BJ (cell line): ENCODE measurements around the gene COL6A3. TPM values are rescaled to one million over a fixed set of nuclear protein-coding genes. Genes with fewer than 3 reads are reported as not detected.

ENCODE experiments used
- CTCF ChIA-PET: fragments of 350-600 bp; formaldehyde crosslinking; extraction: SDS; loops from one replicate; lab custom pipeline; 2021; ENCODE audit warnings: antibody characterized with exemption, inconsistent platforms; lab: Yijun Ruan, JAX
- POLR2A ChIA-PET: fragments of 300-600 bp; sonication (Branson Sonifier 250); formaldehyde crosslinking; extraction: SDS; loops from one replicate; lab custom pipeline; 2021; ENCODE audit warnings: antibody characterized with exemption; lab: Charles Lee
- DNase-seq: peaks from one replicate; pipeline ENCODE4 v3.0.0-alpha.2; 2011; ENCODE audit warnings: low read depth
- H3K27me3 ChIP-seq: 2 replicates; pipeline ENCODE4 v1.6.0; 2011; ENCODE audit warnings: low read length; ENCODE audit not compliant: control insufficient read depth, insufficient read depth
- H3K36me3 ChIP-seq: 2 replicates; pipeline ENCODE4 v1.5.1; 2011; ENCODE audit warnings: low read length; ENCODE audit not compliant: control insufficient read depth, insufficient read depth
- H3K4me3 ChIP-seq: 2 replicates; pipeline ENCODE4 v1.5.1; 2011; ENCODE audit warnings: low read depth, mild to moderate bottlenecking, control low read depth, low read length
- polyA plus RNA-seq: library from polyadenylated mRNA; depleted of rRNA; stranded (reverse); fragments of >200 nt; gene quantifications from 2 replicates; pipeline ENCODE4 v1.2.3, GENCODE V29; 2011
- TF ChIP-seq, protein P1 (sequence below): IDR thresholded peaks from 2 replicates; pipeline ENCODE4 v1.5.1; 2011; ENCODE audit warnings: low read depth, mild to moderate bottlenecking, control low read depth, inconsistent platforms, low read length, moderate library complexity; ENCODE audit not compliant: insufficient read depth

COL6A3 gene
- polyA plus RNA-seq, 1 experiment, result 695 TPM

GRCh38 chr2:237421542-237422116 lies 7.7 kb upstream of the COL6A3 start:
- H3K4me3 ChIP-seq, result no peak overlapping the region
- H3K27me3 ChIP-seq, result no peaks in the 10 kb centered on the region
- TF ChIP-seq, protein P1, sequence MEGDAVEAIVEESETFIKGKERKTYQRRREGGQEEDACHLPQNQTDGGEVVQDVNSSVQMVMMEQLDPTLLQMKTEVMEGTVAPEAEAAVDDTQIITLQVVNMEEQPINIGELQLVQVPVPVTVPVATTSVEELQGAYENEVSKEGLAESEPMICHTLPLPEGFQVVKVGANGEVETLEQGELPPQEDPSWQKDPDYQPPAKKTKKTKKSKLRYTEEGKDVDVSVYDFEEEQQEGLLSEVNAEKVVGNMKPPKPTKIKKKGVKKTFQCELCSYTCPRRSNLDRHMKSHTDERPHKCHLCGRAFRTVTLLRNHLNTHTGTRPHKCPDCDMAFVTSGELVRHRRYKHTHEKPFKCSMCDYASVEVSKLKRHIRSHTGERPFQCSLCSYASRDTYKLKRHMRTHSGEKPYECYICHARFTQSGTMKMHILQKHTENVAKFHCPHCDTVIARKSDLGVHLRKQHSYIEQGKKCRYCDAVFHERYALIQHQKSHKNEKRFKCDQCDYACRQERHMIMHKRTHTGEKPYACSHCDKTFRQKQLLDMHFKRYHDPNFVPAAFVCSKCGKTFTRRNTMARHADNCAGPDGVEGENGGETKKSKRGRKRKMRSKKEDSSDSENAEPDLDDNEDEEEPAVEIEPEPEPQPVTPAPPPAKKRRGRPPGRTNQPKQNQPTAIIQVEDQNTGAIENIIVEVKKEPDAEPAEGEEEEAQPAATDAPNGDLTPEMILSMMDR, result peak; percentile 95
- H3K36me3 ChIP-seq, result no peaks in the 10 kb centered on the region
- ChIA-PET POLR2A (interaction anchor here (0.5 to 1.1 kb wide), 3 partner anchors 13 to 54 kb away, joined by 3 to 4 read pairs (median 3); no protein-coding TSS in a partner anchor), CTCF (interaction anchor here (0.7 to 5.9 kb wide), 41 partner anchors 9 to 336 kb away, joined by 3 to 72 read pairs (median 5); partner anchors contain the start of genes COPS8 and MLPH)
- no peak for DNase-seq

DNA sequence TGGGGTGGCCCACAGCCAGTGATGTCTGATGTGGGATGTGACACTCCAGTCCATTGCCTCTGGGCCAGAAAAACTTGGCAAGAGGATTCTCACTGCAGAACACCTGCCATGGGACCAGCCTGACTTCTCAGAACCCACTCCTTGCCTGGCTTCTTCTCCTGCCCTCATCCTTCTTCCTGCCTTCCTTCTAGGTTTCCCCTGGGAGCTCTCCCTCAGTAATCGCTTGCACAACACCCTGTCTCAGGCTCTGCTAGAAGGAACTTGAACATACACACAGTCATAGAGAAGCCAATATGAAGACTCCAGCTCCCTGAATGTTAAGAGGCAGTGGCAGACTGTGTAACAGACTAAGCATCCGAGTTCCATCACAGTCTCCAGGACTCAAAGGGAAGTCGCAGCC lies 4.3 kb upstream of the COL6A3 start:
- TF ChIP-seq, protein P1, result no peak
- H3K4me3 ChIP-seq, result no peak overlapping the region
- no peak for DNase-seq
- POLR2A ChIA-PET, result no interaction called here
- H3K36me3 ChIP-seq, result no peaks in the 10 kb centered on the region
- H3K27me3 ChIP-seq, result no peaks in the 10 kb centered on the region
- CTCF ChIA-PET, result interaction anchor here (1.1 to 5.9 kb wide), 6 partner anchors 14 to 296 kb away, joined by 3 to 72 read pairs (median 5); no protein-coding TSS in a partner anchor

DNA sequence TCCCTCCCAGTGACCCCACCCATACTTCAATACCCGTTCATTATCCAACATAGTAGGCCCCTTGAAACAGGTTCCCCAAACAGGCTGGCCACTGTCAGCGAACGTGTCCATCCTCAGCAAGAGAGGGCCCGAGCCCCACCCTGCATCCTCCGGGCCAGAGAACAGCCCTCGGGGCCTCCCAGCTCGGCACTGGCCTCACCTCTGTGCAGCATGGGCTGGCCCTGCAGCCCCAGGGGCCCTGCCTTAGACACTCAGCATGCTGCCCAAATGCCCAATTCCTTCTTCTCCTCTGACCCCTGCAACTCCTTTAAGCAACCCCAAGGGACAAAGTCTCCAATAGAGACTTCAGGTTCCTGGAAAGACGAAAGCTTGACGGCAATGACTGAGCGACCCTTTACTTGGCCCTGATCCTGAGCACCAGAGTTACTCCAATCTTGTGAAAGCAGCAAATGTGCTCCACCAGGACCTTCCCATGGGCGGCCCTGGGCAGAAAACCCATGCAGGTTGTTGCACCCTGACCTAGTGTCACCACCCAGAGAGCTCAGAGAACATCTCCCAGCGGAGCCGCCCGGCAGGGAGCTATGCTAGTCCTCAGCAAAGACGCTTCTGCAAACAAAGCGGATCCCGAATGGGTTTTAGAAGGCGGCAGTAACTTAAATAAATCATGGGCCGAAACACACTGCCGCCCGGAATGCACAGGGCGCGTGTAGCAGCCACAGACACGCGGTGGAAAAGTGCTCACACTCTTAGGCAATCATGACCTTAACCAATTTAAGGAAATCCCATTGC lies 782 bp downstream of the COL6A3 start:
- Histone ChIP-seq H3K36me3 (peaks cover 3% of the 10 kb centered on the region), H3K27me3 (no peaks in the 10 kb centered on the region), H3K4me3 (peak overlapping the region; percentile 94)
- TF ChIP-seq, protein P1, result no peak
- ChIA-PET POLR2A (interaction anchor here (0.6 to 0.7 kb wide), 2 partner anchors 28 to 179 kb away, joined by 3 read pairs; no protein-coding TSS in a partner anchor), CTCF (interaction anchor here (1.0 to 5.9 kb wide), 9 partner anchors 8 to 291 kb away, joined by 3 to 44 read pairs (median 12); no protein-coding TSS in a partner anchor)
- DNase-seq, result no peak

DNA sequence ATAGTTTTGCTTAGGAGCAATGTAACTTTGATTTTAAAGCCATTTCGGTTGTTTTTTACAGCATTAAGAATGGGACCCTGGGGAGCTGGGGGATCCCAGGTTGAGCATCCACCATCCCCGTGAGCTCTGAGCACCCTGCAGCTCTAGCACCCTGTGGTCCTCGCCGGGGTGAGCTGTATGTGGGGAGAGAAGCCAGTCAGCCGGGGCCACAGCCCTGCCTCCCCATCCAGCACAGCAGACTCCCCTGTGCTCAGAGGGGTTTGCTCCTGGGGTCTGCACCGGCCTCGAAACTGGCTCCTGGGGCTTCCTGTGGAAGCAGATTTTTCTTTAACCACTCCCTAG lies 1.3 kb downstream of the COL6A3 start:
- H3K27me3 ChIP-seq, result no peaks in the 10 kb centered on the region
- ChIA-PET POLR2A (no interaction called here), CTCF (interaction anchor here (1.2 to 5.9 kb wide), 8 partner anchors 9 to 290 kb away, joined by 3 to 44 read pairs (median 14); no protein-coding TSS in a partner anchor)
- peak overlapping the region; percentile 94 for H3K4me3 ChIP-seq
- TF ChIP-seq, protein P1, result no peak
- no peak for DNase-seq
- peaks cover 4% of the 10 kb centered on the region for H3K36me3 ChIP-seq
